ENCODE data around the gene TFPI.
"Not testable (repeated sequence)": the region's sequence is repeated elsewhere in the genome, so short reads cannot be mapped to it uniquely, and the experiment has no call there.

TFPI gene

DNA sequence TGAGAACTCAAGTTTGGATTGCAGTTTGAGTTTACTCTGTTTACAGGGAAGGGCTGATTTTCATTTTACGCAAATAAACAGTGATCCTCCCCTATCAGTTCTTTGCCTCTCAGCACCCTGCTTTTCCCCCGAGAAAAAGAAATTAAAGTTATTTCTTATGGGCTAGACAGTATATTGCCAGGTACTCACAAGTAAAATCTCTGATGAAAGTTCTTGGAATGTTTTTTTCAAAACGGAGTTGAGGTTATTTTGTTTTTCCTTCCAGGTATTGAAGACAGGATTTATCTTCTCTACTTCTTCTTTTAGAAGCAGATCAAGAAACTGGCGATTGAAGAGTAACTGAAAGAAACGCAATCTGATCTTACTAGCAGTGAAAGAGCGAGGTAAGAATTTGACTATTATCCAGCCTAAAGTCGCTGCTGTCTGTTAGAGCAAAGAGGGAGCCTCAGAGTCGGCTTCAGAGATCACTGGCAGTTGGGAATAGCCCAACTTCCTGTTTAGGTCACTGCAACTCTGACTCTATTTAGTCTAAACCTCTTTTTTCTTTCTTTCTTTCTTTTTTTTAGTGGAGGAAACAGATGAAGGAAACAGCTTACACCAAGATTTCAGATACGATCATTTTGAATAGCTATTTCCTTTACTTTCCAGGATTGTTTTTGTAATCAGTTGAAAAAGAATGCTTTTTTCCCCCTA is at the start of gene TFPI:
TSS of gene TFPI (minus strand) at position 425 of the 693 bp plus-strand sequence. CDS start 50,667 bp downstream, outside the sequence.
- peak; percentile 72 for DNase-seq

DNA sequence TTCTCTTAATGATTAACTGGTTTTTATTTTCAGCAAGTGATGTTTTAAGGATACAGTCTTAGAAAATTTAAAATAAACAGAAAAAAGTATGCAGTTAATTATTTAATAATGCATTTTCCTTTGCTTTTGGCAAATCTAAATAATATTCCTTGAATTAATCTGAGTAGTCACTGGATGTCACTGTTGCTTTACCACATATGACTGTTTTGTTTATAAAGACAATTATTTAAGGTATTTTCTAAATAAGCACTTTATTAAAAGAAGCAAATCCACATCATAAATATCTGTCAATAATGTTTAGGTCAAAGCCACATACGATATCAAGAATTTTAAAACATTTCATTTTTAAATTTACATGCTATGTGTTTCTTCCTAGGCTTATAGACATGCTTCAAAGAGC is 40.6 kb upstream of the TFPI start:
- DNase-seq, result peak; percentile 24

DNA sequence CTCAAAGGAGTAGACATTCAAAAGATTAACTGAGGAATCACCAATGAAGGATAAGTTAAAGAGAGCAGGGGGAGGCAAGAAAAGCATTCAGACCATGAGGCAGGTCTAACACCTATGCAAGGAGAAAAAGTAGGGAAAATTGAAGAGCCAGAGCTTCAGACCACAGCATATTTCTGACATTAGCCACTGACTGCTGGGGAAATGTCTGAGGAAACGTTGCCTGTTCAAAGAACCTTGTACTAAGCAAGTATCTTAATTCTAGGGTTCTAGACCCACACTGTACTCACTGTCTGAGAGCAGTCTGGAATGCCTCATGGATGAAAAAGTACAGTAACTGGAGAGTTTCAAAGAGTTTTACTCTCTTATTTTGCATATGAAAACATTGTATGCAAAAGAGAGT is 39.5 kb upstream of the TFPI start:
- DNase-seq, result no peak

DNA sequence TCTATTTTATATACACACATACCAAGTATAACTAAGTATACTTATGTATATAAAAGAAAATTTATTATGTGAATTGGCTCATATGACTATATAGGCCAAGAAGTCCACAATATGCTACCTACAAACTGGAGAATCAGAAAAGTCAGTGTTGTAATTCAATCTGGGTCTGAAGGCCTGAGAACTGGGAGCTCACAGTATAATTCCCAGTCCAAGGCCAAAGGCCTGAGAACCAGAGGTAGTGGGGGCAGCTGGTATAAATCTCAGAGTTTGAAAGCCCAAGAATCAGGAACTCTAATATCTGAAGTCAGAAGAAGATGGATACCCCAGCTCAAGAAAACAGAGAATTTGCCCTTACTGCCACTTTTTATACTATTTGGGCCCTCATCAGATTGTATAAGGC is 38.9 kb upstream of the TFPI start:
- no peak for DNase-seq

DNA sequence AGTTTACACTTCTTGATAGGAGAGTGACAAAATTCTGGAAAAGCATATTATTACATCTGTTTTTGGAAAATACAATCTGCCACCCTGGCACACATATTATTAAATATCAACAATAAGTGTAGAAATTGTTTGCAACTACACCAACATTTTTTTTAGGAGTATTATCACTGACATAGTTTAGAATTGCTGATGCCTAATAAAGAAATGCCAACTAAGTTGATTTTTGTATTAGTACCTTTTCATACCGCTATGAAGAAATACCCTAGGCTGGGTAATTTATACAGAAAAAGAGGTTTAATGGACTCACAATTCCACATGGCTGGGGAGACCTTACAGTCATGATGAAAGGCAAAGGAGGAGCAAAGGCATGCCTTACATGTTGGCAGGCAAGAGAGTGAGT is 35.9 kb upstream of the TFPI start:
- no peak for DNase-seq

DNA sequence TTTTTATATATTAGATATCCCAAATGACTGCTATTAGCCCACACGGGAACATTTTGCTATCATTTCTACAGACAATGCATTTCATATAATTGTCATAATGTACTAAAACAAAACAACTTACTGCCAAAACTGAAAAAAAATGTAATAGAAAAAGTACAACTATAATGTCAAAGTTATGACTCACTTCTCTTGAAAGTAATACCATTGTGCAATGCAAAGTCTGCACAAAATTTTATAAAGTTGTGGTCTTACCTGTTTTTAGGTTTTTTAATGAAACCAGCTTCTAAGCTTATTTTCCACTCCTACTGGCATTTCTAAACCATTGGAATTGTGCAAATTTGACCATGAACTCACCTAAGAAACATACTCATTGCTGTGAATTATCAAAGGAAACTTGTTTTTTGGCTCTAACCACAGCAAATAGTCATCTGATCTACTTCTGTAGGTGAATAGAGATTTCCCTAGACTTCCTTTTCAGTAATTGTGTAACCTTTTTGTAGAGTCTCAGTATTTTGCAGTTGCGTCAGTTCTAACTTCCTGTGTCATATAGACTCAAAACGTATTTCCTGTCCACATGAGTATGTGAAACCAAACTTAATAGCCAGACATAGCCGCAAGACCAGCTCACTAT is 31.9 kb upstream of the TFPI start:
- DNase-seq, result no peak

DNA sequence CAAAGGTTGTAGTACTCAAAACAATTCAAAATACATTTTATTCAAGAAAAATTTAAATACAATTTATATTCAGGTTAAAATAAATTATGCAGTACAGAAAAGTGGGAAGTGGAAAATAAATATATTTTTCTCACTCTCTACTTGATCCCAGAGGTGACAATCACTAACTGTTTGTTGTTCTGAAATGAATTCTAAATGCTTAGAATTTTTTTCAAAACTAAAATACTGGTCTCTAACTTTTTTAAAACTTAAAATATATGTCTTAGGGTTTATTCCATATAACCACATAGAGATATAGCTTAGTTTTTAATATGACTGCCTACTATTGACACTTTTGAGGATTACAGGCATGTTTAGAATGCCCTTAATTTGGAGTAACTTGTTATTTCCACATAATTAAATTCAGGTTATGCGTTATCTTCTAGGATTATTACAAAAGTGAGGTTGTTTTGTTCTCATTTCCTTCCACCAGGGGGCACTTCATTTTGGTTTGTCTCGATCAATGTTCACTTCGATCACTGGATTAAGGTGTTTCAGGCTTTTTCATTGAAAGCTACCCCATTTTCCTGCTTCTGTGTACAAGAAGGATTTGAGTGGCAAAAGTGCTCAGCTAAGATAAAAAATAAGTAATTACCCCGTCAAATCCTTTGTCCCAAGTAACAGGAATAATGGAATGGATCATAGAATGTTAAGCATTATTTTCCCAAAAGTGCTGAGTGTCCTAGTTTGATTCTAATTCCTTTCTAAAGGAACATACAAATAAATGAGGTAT is 27.1 kb upstream of the TFPI start:
- DNase-seq, result peak; percentile 89

DNA sequence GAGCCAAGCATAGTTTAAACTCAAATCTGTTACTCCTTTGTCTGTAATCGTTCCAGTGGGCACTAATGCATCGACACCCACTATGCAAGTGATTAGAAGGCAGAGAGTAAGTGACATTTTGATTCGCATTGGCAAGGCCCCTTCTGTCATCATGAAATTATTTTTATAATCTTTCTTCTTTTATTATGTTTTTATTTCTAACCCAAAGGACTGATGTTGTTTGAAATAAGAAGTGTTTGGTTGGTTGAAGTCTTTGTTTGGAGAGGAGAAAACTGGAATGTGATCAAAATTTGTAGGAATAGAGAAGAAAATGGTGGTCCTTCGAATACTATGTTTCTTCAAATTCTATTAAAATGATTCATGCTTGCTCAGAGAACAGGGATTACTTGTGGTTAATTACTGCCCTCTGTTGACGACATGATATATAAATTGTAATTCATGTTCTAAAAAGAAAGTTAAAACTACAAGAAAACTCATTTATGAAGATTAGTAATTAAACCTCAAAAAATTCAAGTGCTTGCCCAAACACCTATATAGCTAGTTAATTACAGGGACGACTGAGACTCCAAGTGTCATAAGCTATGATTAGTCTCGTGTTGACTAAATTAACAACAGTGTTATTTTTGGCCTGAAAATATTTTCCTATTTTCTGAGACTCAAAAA is 26.4 kb upstream of the TFPI start:
- peak; percentile 92 for DNase-seq

DNA sequence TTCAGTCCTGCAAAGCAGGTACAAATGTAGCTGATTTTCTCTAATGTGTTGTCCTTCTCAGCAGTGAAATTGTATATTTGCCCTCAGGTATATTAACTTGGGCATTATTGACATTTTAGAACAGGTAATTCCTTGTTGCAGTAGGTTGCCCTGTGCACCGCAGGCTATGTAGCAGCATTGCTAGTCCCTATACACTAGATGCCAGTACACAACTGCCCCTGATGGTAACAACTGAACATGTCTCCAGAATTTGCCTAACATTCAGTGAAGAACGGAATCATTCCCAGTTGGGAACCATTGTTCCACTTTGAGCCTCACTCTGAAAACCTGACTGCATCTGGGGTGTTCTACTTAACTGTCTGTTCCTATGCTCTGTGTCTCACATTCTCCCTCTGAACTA is 23.1 kb upstream of the TFPI start:
- peak; percentile 38 for DNase-seq

DNA sequence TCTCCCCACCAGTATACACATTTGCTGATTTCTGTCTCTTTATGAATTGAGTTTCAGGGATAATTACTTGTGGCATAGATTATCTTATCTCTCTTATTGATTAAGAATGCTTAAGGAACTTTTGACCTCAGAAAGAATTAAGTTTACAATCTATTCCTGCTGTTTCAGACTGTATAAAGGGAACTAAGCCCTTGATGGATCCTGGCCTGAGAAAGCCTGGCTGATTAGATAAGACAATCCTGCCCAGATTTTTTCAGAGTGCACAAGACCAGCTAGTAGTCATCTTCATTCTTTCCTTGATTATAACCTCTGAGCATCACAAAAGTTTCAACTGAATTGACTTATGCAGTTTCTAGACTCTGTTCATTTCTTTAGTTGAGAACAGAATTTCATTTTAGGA is 22.7 kb upstream of the TFPI start:
- no peak for DNase-seq

DNA sequence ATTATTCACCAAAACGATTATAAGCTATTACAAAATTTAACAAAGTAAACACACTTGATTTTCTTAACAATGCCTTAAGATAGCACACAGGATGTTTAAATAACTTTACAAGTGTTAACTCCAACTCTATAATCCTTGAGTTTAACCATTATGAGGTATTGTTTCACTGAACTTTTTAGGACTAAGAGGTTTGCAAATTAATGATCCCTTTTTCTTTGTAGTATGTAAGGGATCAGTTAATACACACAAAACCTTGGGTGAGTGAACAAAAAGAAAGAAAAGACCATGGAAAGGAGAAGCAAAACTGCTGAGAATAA is 21.5 kb upstream of the TFPI start:
- DNase-seq, result no peak

DNA sequence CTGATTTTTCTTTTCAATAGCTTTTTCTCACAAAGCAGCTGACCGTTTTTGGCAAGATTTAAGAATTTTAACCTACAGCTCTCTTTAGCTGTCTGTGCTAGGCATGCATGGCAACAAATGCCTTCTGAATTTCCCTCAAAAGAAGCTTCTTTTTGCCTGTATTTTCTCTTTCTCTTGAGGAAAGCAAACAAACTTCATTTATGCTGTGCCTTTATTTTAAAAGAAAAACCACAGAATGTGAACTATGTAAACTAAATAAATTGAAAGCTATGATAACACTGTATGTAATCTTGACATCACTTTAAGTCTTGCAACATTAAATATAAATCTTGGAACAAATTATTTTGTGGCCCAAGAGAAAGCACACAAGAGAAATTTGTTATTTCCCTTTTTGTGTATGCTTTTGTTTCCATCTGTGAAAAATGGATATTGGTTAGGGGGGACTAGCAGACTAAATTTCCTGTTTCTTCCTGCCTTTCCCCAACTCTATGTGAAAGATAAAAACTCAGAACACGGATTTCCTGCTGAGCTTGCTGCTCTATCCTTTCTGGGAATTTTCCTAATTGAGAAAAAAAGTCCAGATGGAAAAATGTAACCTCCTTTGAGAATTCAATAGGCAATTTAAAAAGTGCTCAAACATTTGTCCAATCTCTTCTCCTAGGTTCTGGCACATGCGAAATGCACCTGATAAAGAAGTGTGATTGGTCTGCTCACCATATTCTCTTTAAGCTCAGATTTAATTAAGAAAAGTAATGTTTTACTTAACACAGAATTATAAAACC is 20.9 kb upstream of the TFPI start:
- no peak for DNase-seq

DNA sequence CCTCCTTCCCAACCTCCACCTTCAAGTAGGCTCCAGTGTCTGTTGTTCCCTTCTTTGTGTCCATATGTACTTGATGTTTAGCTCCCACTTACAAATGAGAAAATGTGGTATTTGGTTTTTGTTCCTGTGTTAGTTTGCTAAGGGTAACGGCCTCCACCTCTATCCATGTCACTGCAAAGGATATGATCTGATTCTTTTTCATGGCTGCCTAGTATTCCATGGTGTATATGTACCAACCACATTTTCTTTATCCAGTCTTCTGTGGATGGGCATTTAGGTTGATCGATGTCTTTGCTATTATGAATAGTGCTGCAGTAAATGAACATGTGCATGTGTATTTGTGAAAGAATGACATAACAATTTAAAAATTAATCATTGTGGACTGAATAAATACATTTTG is 19.5 kb upstream of the TFPI start:
- no peak for DNase-seq

DNA sequence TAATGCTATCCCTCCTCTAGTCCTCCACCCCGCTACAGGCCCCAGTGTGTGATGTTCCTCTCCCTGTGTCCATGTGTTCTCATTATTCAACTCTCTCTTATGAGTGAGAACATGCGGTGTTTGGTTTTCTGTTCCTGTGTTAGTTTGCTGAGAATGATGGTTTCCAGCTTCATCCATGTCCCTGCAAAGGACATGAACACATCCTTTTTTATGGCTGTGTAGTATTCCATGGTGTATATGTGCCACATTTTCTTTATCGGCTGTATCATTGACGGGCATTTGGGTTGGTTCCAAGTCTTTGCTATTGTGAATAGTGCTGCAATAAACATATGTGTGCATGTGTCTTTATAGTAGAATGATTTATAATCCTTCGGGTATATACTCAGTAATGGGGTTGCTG is 17.8 kb upstream of the TFPI start:
- not testable (repeated sequence) for DNase-seq

DNA sequence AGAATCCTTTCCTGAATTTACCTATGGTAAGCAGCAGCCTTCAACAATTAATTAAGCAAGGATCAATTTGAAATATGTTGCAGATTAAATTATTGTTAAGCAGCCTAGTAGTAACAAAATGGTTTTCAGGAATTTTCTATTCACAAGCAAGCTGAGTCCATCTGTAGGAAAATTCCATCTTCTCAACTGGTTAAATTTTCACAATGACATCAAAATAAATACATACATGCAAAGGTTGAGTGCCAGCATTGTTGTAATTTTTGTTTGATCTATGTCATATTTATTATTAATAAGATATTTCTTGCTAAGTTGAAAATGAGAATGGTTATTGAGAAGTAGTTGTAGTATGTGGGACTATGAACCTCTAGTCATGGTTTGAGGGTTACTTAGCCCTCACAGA is 15.3 kb upstream of the TFPI start:
- no peak for DNase-seq

DNA sequence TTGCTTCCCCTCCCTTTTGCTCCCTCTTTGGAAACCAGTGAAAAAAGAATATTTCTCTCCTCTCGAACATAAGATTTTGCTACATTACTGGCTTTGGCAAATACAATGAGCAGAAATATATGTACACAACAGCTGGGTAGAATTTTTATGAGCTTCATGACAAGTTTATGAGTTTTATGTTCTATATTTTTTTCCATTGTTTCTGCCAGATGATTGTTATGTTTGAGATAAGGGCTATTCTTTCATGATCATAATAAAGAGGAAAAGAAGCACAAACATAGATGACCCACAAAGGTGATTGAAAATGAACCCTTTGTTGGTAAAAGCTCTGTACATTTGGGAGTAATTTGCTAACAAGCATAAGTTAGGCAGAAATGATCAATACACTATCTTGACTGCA is 14.8 kb upstream of the TFPI start:
- no peak for DNase-seq

DNA sequence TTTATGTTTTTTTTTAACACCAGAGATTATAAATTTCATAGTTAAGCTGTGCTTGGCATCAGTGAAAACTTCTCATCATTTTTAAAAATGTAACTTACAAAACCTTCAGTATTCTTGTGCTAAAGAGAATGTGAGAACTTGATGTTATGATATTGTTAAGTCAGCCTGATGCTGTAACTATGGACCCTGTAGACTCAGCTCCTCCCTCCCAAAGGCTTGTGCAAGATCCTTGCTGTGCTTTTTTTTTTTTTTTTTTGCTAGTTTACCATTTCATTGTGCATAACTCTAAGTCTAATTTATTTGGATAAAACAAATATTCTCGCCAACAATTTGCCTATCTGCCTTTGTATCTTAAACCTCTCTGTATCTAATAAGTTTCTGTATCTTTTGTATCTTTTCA is 12.9 kb upstream of the TFPI start:
- peak; percentile 37 for DNase-seq

DNA sequence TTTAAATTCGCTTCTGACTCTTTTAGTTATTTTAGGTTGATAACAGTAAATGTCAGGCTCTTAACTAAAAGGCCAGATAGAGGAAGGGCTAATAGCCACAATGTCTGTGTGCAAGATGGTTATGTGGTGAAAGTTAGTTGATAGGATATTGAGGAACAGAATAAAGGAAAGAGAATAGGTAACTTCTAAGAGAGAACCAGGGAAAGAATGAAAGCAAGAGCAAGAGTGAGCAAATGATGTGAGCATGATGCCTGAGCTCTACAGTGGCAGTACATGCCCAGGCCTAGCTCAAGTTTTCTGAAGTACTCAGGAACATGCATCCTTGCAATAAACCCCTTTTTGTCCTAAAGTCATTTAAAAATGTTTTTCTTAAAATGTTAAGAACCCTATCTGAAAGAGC is 12.5 kb upstream of the TFPI start:
- DNase-seq, result no peak

DNA sequence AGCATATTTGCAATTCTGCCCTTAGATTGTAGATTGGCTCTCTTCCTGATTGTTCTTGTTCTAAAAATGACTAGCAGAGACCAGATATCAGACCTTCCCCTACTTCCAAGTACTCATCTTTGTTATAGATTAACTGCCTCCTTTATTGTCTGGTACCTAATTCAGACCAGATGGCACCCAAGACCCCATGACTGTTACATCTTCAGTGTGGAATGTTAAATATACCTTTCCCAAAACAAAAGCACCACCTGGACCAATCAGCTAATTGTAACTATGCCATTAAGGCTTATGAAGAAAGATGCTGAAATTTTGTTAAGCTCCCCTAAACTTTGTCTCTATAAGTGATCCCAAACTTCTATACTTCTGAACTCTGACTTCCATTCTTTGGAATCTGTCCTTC is 12.0 kb upstream of the TFPI start:
- DNase-seq, result no peak

DNA sequence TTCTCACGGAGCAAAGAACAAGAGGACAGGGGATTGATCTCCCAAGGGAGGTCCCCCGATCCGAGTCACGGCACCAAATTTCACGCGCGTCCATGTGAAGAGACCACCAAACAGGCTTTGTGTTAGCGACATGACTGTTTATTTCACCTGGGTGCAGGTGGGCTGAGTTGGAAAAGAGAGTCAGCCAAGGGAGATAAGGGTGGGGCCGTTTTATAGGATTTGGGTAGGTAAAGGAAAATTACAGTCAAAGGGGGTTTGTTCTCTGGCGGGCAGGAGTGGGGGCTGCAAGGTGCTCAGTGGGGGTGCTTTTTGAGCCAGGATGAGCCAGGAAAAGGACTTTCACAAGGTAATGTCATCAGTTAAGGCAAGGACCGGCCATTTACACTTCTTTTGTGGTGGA is 11.4 kb upstream of the TFPI start:
- not testable (repeated sequence) for DNase-seq

DNA sequence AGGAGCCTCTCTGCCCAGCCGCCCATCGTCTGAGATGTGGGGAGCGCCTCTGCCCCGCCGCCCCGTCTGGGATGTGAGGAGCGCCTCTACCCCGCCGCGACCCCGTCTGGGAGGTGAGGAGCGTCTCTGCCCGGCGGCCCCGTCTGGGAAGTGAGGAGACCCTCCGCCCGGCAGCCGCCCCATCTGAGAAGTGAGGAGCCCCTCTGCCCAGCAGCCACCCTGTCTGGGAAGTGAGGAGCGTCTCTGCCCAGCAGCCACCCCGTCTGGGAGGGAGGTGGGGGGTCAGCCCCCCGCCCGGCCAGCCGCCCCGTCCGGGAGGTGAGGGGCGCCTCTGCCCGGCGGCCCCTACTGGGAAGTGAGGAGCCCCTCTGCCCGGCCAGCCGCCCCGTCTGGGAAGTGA is 2.3 kb upstream of the TFPI start:
- DNase-seq, result not testable (repeated sequence)

DNA sequence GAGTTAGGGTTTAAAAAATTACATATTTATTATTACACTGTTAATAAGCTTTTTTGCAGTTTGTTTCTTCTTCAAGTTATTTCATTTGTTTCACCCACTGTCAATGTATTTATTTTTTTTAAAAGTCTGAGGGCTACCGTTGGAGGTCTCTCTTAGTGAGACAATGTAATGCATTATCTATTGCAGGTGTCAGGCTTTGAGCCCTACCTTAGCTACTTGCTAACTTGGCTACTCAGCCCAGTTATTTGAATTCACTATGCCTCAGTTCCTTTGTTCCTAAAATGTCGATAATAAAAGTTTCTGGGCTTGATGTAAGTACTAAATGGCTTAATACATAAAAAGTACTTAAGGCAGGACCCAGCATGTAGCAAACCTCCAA is 458 bp upstream of the TFPI start:
- peak; percentile 42 for DNase-seq

Data from DMS53 (cell line).